Type B pancreatic cell (in vitro differentiated cells): ENCODE measurements around the gene FREM2. TPM values are rescaled to one million over a fixed set of nuclear protein-coding genes. Genes with fewer than 3 reads are reported as not detected.

Source experiments
- DNase-seq: peaks from one replicate; pipeline ENCODE4 v3.0.0; 2021; ENCODE audit warnings: mixed read lengths; ENCODE audit not compliant: unreplicated experiment; ENCODE audit errors: extremely low spot score
- H3K27ac Mint-ChIP-seq: 2 replicates; pipeline ENCODE4 v1.8.0; 2021; ENCODE audit warnings: mild to moderate bottlenecking, mixed read lengths
- H3K27me3 Mint-ChIP-seq: 2 replicates; pipeline ENCODE4 v1.8.0; 2021; ENCODE audit warnings: mixed read lengths
- H3K36me3 Mint-ChIP-seq: 2 replicates; pipeline ENCODE4 v1.8.0; 2021; ENCODE audit warnings: mixed read lengths
- H3K4me1 Mint-ChIP-seq: one replicate; pipeline ENCODE4 v1.8.0; 2021; ENCODE audit warnings: mixed read lengths; ENCODE audit not compliant: unreplicated experiment
- H3K4me3 Mint-ChIP-seq: 2 replicates; pipeline ENCODE4 v1.8.0; 2021; ENCODE audit warnings: mild to moderate bottlenecking, mixed read lengths
- H3K9me3 Mint-ChIP-seq: 2 replicates; pipeline ENCODE4 v1.8.0; 2021; ENCODE audit warnings: mixed read lengths
- total RNA-seq: library from RNA; stranded (reverse); gene quantifications from 2 replicates; pipeline ENCODE4 v1.2.1, GENCODE V29; 2021; ENCODE audit warnings: low replicate concordance
- TF ChIP-seq, protein P1 (sequence below): fragments of 200-600 bp; sonication (generic); conservative IDR thresholded peaks from 2 replicates; pipeline ENCODE4 v1.5.0; 2021; ENCODE audit warnings: antibody characterized with exemption, mild to moderate bottlenecking

Gene FREM2
- total RNA-seq, 1 donor from 2014 or later, result 42.8 TPM

DNA sequence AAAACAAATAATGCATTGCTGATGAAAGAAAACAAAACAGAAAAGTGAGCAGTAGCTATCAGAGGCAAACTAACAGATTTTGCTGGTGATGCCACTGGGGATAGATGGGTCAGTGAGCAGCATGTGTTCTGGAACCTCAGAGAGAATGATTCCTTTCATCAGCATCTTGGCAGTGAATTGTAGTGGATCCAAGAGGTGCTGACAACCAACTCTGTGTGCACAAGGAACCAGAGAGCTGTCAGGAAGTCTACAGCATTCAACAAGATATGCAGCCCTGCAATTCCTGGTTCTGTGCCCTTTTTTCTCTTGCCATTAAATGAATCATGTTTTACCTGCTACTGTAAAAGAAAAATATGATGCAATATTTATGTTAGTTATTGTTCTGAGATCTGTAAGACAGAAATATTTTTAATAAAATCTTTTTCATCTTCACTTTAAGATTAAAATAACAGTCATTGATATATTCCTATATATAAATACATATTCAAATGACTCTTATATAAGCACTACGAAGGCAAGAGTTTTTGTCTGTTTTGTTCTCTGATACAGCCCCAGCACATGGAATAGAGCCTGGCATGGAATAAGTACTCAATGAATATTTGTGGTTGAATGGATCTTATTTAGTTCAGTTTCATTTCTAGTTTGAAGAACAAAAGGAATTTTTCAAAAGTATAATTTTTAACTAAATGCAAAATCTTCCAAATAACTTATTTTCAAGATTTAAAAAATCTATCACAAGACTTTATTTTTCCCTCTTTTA lies 80.8 kb downstream of the FREM2 start:
- DNase-seq, result no peak
- H3K9me3 Mint-ChIP-seq, result no peaks in the 10 kb centered on the region
- H3K36me3 Mint-ChIP-seq, result peaks cover 13% of the 10 kb centered on the region
- no peaks in the 10 kb centered on the region for H3K27me3 Mint-ChIP-seq
- H3K4me3 Mint-ChIP-seq, result no peak overlapping the region
- no peak overlapping the region for H3K27ac Mint-ChIP-seq
- peaks cover 10% of the 10 kb centered on the region for H3K4me1 Mint-ChIP-seq
- TF ChIP-seq, protein P1, sequence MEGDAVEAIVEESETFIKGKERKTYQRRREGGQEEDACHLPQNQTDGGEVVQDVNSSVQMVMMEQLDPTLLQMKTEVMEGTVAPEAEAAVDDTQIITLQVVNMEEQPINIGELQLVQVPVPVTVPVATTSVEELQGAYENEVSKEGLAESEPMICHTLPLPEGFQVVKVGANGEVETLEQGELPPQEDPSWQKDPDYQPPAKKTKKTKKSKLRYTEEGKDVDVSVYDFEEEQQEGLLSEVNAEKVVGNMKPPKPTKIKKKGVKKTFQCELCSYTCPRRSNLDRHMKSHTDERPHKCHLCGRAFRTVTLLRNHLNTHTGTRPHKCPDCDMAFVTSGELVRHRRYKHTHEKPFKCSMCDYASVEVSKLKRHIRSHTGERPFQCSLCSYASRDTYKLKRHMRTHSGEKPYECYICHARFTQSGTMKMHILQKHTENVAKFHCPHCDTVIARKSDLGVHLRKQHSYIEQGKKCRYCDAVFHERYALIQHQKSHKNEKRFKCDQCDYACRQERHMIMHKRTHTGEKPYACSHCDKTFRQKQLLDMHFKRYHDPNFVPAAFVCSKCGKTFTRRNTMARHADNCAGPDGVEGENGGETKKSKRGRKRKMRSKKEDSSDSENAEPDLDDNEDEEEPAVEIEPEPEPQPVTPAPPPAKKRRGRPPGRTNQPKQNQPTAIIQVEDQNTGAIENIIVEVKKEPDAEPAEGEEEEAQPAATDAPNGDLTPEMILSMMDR, result no peak

DNA sequence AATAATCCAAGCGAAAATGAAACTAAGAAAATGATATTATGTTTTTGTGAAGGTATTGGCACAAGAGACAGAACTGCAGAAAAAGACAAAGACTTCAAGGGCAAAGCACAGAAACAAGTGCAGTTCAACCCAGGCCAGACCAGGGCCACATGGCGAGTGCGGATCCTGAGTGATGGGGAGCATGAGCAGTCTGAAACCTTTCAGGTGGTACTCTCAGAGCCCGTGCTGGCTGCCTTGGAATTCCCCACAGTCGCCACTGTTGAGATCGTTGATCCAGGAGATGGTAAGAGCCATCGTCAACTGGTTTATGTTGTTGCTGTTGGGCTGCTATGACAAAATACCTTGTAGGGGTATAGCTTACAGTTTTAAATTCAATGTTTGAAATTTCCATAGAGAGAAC lies 82.6 kb downstream of the FREM2 start:
- Mint-ChIP-seq H3K27ac (no peak overlapping the region), H3K9me3 (no peaks in the 10 kb centered on the region), H3K4me1 (peaks cover 3% of the 10 kb centered on the region), H3K4me3 (no peak overlapping the region), H3K27me3 (no peaks in the 10 kb centered on the region), H3K36me3 (peaks cover 21% of the 10 kb centered on the region)
- no peak for DNase-seq
- TF ChIP-seq, protein P1, result no peak

DNA sequence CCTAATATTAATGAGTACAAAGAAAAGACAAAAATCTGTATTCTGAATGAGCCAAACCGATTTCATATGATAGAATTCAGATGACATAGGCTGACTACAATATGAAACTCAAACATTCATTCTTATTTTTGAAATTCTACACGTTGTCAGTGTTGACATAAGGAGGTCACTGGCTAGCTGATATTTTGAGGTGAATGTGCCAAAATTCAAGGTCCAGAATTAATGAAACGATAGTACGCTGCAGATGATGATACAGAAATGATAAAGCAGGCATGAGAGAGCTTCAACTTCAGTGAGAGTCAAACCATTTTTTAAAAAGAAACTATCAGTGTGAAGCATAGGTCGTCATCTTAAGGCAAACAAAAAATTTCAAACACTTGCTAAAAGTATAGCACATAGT lies 88.2 kb downstream of the FREM2 start:
- Mint-ChIP-seq H3K9me3 (no peaks in the 10 kb centered on the region), H3K36me3 (peaks cover 19% of the 10 kb centered on the region), H3K4me3 (no peak overlapping the region), H3K4me1 (no peaks in the 10 kb centered on the region), H3K27me3 (no peaks in the 10 kb centered on the region), H3K27ac (no peak overlapping the region)
- TF ChIP-seq, protein P1, result no peak
- no peak for DNase-seq

DNA sequence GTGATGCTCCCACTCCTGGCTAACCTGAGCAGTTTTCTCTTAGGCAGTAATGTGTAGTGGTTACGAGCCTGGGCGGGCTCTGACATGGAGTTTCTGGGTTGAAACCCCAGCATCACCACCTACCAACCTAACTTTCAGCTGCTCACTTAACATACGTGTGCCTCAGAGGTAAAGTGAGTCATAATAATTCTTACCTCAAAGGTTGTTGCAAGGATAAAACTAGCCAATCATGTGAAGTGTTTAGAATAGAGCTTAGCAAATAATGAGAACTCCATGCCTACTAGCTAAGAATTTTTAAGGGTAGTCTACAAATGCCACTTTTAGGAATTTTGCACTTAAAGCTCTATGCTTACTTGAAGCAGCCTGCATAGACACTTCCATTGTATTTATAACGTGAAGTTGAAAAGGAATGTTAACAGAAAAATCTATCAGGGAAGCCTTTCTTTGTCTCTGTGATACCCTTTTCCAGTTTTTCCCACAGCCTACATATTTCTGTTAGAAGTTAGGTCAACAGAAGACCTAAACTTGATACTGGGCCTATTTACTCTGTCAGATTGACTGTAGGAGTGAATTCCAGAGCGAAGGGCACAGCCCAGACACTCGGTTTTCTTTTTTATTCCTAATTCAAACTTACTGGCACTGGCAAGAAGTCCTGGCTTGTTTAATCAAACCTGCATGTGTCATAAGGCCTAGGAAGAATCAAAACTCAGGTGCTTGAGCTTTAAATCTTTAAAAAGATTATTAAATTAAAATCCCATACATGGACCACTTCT lies 90.7 kb downstream of the FREM2 start:
- peaks cover 31% of the 10 kb centered on the region for H3K36me3 Mint-ChIP-seq
- no peak for DNase-seq
- no peaks in the 10 kb centered on the region for H3K4me1 Mint-ChIP-seq
- peak overlapping the region; percentile 72 for H3K27ac Mint-ChIP-seq
- TF ChIP-seq, protein P1, result no peak
- no peaks in the 10 kb centered on the region for H3K27me3 Mint-ChIP-seq
- H3K9me3 Mint-ChIP-seq, result no peaks in the 10 kb centered on the region
- no peak overlapping the region for H3K4me3 Mint-ChIP-seq

DNA sequence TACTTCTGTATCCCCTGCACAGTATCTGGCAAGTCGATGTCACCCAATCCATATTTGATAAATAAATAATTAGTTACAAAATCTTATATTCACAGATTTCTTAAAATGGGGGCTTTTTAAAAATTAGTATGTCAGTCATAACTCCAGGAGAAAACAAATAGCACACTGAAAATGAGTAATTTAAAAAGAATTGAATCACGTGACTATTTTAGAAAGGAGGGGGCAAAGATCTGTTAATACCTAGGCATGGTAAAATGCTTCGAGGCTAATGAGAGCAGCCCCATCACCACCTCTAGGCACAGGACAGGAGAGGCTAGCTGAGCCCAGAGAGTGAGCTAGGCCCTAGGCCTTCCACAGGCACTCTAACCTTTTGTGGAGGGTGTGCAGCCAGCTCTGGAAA lies 94.7 kb downstream of the FREM2 start:
- Mint-ChIP-seq H3K27ac (no peak overlapping the region), H3K4me1 (peaks cover 13% of the 10 kb centered on the region), H3K36me3 (peaks cover 30% of the 10 kb centered on the region), H3K9me3 (no peaks in the 10 kb centered on the region), H3K27me3 (no peaks in the 10 kb centered on the region), H3K4me3 (no peak overlapping the region)
- no peak for DNase-seq
- TF ChIP-seq, protein P1, result no peak
